ENCODE results near the gene PHLDB3. TPM values are rescaled to one million over a fixed set of nuclear protein-coding genes. Genes with fewer than 3 reads are reported as not detected.

The PHLDB3 gene
- total and polyA plus RNA-seq, 2 of the 13 experiments (the other 11 are each of a cell fraction or from before 2014, with no cell fraction given): 11.3 to 14.5 TPM

DNA sequence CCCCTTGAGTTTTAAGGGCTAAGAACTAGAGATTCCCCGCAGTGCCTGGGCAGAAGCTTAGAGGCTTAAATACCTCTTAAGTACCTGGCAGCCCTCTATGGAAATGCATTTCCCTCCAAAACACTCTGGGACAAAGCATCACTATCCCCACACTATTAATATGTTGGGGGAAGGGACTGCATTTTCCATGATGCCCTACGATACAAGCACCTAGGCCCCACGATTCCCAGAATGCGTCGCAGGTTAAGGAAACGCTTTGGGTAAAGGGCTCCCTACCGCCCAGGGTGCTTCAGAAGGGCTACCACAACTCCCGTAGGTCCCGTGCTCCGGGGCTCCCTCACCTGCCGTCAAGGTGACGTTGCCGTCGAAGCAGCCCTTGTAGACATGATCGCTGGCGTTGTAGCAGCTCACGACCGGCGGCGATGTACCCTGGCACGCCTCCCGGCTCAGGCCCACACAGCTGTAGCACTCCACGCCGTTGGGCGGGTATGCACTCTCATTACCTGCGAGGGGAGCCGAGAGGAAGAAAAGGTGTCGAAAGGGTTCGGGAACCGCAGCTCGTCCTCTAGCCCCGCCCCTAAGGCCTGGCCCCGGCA, 41.7 kb downstream of the PHLDB3 start (continued):
- peak; percentile 18; the same call in 1 of the 2 replicates for TF ChIP-seq MED1 (CRISPR knock-in tag; IDR thresholded peaks at IDR 0.05)
- TF ChIP-seq ISL2 (CRISPR knock-in tag; IDR thresholded peaks at IDR 0.05): 0 out of 2 replicates have a peak, but pooled peaks have one; percentile 13
- peak; percentile 78 for TF ChIP-seq ZNF687 (CRISPR knock-in tag; IDR thresholded peaks at IDR 0.05)
- TF ChIP-seq NR2F2 (IDR thresholded peaks at IDR 0.05; ENCODE audit: borderline replicate concordance, low read depth): no peak
- no peak for TF ChIP-seq TRIM22 (IDR thresholded peaks at IDR 0.05)
- no peak for TF ChIP-seq ZNF20 (CRISPR knock-in tag; IDR thresholded peaks at IDR 0.05)
- TF ChIP-seq NKX3-1 (CRISPR knock-in tag; IDR thresholded peaks at IDR 0.05): 0 out of 2 replicates have a peak, but pooled peaks have one; percentile 60
- 0 out of 2 replicates have a peak, but pooled peaks have one; percentile 14 for TF ChIP-seq ZNF766 (CRISPR knock-in tag; IDR thresholded peaks at IDR 0.05; ENCODE audit: borderline replicate concordance)
- peak; percentile 31; the same call in 1 of the 2 replicates for TF ChIP-seq YEATS4 (CRISPR knock-in tag; IDR thresholded peaks at IDR 0.05; ENCODE audit: borderline replicate concordance)
- 0 out of 2 replicates have a peak, but pooled peaks have one; percentile 45 for TF ChIP-seq ZNF264 (CRISPR knock-in tag; IDR thresholded peaks at IDR 0.05)
- TF ChIP-seq, protein P1, sequence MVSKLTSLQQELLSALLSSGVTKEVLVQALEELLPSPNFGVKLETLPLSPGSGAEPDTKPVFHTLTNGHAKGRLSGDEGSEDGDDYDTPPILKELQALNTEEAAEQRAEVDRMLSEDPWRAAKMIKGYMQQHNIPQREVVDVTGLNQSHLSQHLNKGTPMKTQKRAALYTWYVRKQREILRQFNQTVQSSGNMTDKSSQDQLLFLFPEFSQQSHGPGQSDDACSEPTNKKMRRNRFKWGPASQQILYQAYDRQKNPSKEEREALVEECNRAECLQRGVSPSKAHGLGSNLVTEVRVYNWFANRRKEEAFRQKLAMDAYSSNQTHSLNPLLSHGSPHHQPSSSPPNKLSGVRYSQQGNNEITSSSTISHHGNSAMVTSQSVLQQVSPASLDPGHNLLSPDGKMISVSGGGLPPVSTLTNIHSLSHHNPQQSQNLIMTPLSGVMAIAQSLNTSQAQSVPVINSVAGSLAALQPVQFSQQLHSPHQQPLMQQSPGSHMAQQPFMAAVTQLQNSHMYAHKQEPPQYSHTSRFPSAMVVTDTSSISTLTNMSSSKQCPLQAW (CRISPR knock-in tag; IDR thresholded peaks at IDR 0.05): 0 out of 2 replicates have a peak, but pooled peaks have one; percentile 7
- 0 out of 2 replicates have a peak, but pooled peaks have one; percentile 15 for TF ChIP-seq ARID4A (CRISPR knock-in tag; IDR thresholded peaks at IDR 0.05; ENCODE audit: borderline replicate concordance)
- TF ChIP-seq ZBTB7B (CRISPR knock-in tag; IDR thresholded peaks at IDR 0.05): no peak
- no peak for TF ChIP-seq ZBTB37 (CRISPR knock-in tag; IDR thresholded peaks at IDR 0.05)
